ENCODE results near the gene FES. TPM values are rescaled to one million over a fixed set of nuclear protein-coding genes. Genes with fewer than 3 reads are reported as not detected.

FES gene
- total and polyA plus RNA-seq, 2 of the 13 experiments (the other 11 are each of a cell fraction or from before 2014, with no cell fraction given): 4.0 to 9.5 TPM

GRCh38 chr15:90862487-90862886 is 21.8 kb upstream of the FES start:
- POLR2A ChIA-PET: interaction anchor here (3.3 to 3.6 kb wide), 2 partner anchors 8 to 12 kb away, joined by 17 to 36 read pairs; no protein-coding TSS in a partner anchor
- Histone ChIP-seq H3K9ac (ENCODE audit: insufficient read depth, low read depth, low read length) (no peak overlapping the region), H3K27ac (ENCODE audit: extremely low read length, insufficient read depth, low read length) (no peak overlapping the region), H3K36me3 (replicated peaks in 1 of 2; ENCODE audit: control insufficient read depth in 1 of 2, insufficient read depth in 2 of 2, low read length in 2 of 2) (no peaks in the 10 kb centered on the region), H3K4me1 (ENCODE audit: insufficient read depth, low read length) (peaks cover 82% of the 10 kb centered on the region), H3K79me2 (ENCODE audit: insufficient read depth, low read length) (no peaks in the 10 kb centered on the region), H3K9me3 (ENCODE audit: low read length) (no peaks in the 10 kb centered on the region), H3K4me3 (replicated peaks in 1 of 3; ENCODE audit: insufficient read depth in 1 of 3, low read depth in 2 of 3, low read length in 3 of 3) (no peak overlapping the region), H3K27me3 (ENCODE audit: control insufficient read depth in 1 of 2, insufficient read depth in 2 of 2, low read length in 2 of 2) (peaks cover 0 to 32% of the 10 kb centered on the region in 2 experiments; a peak in 4 of 5 replicates), H2AFZ (ENCODE audit: low read length) (no peak overlapping the region), H3K4me2 (ENCODE audit: low read depth, low read length) (no peak overlapping the region), H4K20me1 (ENCODE audit: insufficient read depth, low read length) (0 out of 2 replicates have a peak, but pooled peaks cover 2% of the 10 kb centered on the region)
- no peak for DNase-seq (ENCODE audit: low spot score)
- 42% methylated on average over 6 of the region's 6 CpGs for WGBS (ENCODE audit: low lambda C conversion rate)
- intact Hi-C loops (cut with micrococcal nuclease; ENCODE audit: unreplicated experiment): no loop called here
- BruUV-seq (replicated peaks): no TSS peak
- no peak for FAIRE-seq
- TF ChIP-seq CREB1 (IDR thresholded peaks at IDR 0.05): peak; percentile 83
- TF ChIP-seq CREB1 (CRISPR knock-in tag; IDR thresholded peaks at IDR 0.05): no peak
- TF ChIP-seq JDP2 (CRISPR knock-in tag; IDR thresholded peaks at IDR 0.05; ENCODE audit: borderline replicate concordance): no peak
- TF ChIP-seq MAFK (conservative IDR thresholded peaks at IDR 0.05 in 1 of 2, IDR thresholded peaks at IDR 0.05 in 1 of 2; ENCODE audit: low read length in 2 of 2): peak; percentile 71 to 78
- peak; percentile 55 for TF ChIP-seq MAFF (IDR thresholded peaks at IDR 0.05; ENCODE audit: low read depth, low read length)
- no peak for ATAC-seq
- in situ Hi-C loops (cut with HindIII; ENCODE audit: extremely low pct_ligation_motif_present, low pct_unique_long_range_greater_than_20kb): no loop called here
- CTCF ChIA-PET (ENCODE audit: low intra/inter-chr PET ratio, low total read pairs): no interaction called here

- TF ChIP-seq ZFP37 (CRISPR knock-in tag; IDR thresholded peaks at IDR 0.05; ENCODE audit: borderline replicate concordance) (no peak), NR2F6 (IDR thresholded peaks at IDR 0.05) (peak; percentile 65), NR2F6 (CRISPR knock-in tag; IDR thresholded peaks at IDR 0.05) (peak; percentile 49; the same call in 1 of the 2 replicates), ZNF629 (CRISPR knock-in tag; conservative IDR thresholded peaks at IDR 0.05) (peak; percentile 37; the same call in 1 of the 2 replicates), FOXC1 (CRISPR knock-in tag; IDR thresholded peaks at IDR 0.05; ENCODE audit: borderline replicate concordance) (no peak), ZBTB7B (CRISPR knock-in tag; IDR thresholded peaks at IDR 0.05) (no peak), PHF5A (CRISPR knock-in tag; IDR thresholded peaks at IDR 0.05; ENCODE audit: low read depth, unreplicated experiment) (no peak), ZNF337 (CRISPR knock-in tag; IDR thresholded peaks at IDR 0.05; ENCODE audit: borderline replicate concordance, low read depth) (no peak), NKX3-1 (CRISPR knock-in tag; IDR thresholded peaks at IDR 0.05) (no peak), NR2F1 (CRISPR knock-in tag; IDR thresholded peaks at IDR 0.05) (peak in 1 of 2 experiments; percentile 67; a peak in 1 of 4 replicates), ZFY (CRISPR knock-in tag; IDR thresholded peaks at IDR 0.05) (0 out of 2 replicates have a peak, but pooled peaks have one; percentile 19), HNF4A (CRISPR knock-in tag; IDR thresholded peaks at IDR 0.05) (peak; percentile 35; the same call in 1 of the 2 replicates), NR2C2 (CRISPR knock-in tag; IDR thresholded peaks at IDR 0.05; ENCODE audit: borderline replicate concordance) (peak; percentile 87)
- TF ChIP-seq, protein P1, sequence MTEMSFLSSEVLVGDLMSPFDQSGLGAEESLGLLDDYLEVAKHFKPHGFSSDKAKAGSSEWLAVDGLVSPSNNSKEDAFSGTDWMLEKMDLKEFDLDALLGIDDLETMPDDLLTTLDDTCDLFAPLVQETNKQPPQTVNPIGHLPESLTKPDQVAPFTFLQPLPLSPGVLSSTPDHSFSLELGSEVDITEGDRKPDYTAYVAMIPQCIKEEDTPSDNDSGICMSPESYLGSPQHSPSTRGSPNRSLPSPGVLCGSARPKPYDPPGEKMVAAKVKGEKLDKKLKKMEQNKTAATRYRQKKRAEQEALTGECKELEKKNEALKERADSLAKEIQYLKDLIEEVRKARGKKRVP (CRISPR knock-in tag; IDR thresholded peaks at IDR 0.05): no peak; a peak in 1 of 4 replicates
- H3K9ac ChIP-seq (ENCODE audit: insufficient read depth, low read depth, low read length): no peak overlapping the region
- CTCF ChIA-PET (ENCODE audit: low intra/inter-chr PET ratio, low total read pairs): no interaction called here
- peaks cover 0 to 37% of the 10 kb centered on the region in 2 experiments; a peak in 4 of 5 replicates for H3K27me3 ChIP-seq (ENCODE audit: control insufficient read depth in 1 of 2, insufficient read depth in 2 of 2, low read length in 2 of 2)
- intact Hi-C loops (cut with micrococcal nuclease; ENCODE audit: unreplicated experiment): no loop called here
- no peaks in the 10 kb centered on the region for H3K36me3 ChIP-seq (replicated peaks in 1 of 2; ENCODE audit: control insufficient read depth in 1 of 2, insufficient read depth in 2 of 2, low read length in 2 of 2)
- no peaks in the 10 kb centered on the region for H3K79me2 ChIP-seq (ENCODE audit: insufficient read depth, low read length)
- WGBS (ENCODE audit: low lambda C conversion rate): 37% methylated on average over 3 of the region's 5 CpGs
- H2AFZ ChIP-seq (ENCODE audit: low read length): no peak overlapping the region
- H3K27ac ChIP-seq (ENCODE audit: extremely low read length, insufficient read depth, low read length): no peak overlapping the region
- H3K4me2 ChIP-seq (ENCODE audit: low read depth, low read length): no peak overlapping the region
- no peaks in the 10 kb centered on the region for H3K9me3 ChIP-seq (ENCODE audit: low read length)
- H3K4me3 ChIP-seq (replicated peaks in 1 of 3; ENCODE audit: insufficient read depth in 1 of 3, low read depth in 2 of 3, low read length in 3 of 3): no peak overlapping the region
- DNase-seq (ENCODE audit: low spot score) (no peak), FAIRE-seq (no peak), ATAC-seq (no peak)
- no TSS peak for BruUV-seq (replicated peaks)
- peaks cover 76% of the 10 kb centered on the region for H3K4me1 ChIP-seq (ENCODE audit: insufficient read depth, low read length)
- in situ Hi-C loops (cut with HindIII; ENCODE audit: extremely low pct_ligation_motif_present, low pct_unique_long_range_greater_than_20kb): no loop called here
- H4K20me1 ChIP-seq (ENCODE audit: insufficient read depth, low read length): 0 out of 2 replicates have a peak, but pooled peaks cover 2% of the 10 kb centered on the region
- POLR2A ChIA-PET: interaction anchor here (1.7 to 3.3 kb wide), 2 partner anchors 11 to 22 kb away, joined by 6 to 17 read pairs; no protein-coding TSS in a partner anchor
Measured at GRCh38 chr15:90862964-90863778, 21.1 kb upstream of the FES start.

Data from HepG2 (cell line).